Pancreas (tissue), 10 donors: Measurements from ENCODE around the gene ITK. TPM values are rescaled to one million over a fixed set of nuclear protein-coding genes. Genes with fewer than 3 reads are reported as not detected.

Source experiments
- ATAC-seq, 4 donors: fragments of 200-7000 bp; cut with Tn5 transposase; one replicate each; pipeline versions ENCODE4 v1.8.0 to v1.9.1; 2020; ENCODE audit warnings: mild to moderate bottlenecking in 4 of 4, moderate library complexity in 4 of 4
- DNase-seq, 6 donors: peaks; one replicate each; pipeline ENCODE4 v3.0.0-alpha.2; 2020
- FAIRE-seq: peaks from 2 replicates; lab custom pipeline; 2012; peaks lifted over from hg19 to GRCh38; lab: Jason Lieb, UNC
- H3K27ac ChIP-seq, 4 donors: fragments of 200-600 bp; sonication (generic); 1 replicate in 3 of 4; 2 replicates in 1 of 4; pipeline versions ENCODE4 v1.5.0 to v1.8.0; 2020
- H3K27me3 ChIP-seq, 4 donors: fragments of 200-600 bp; one replicate each; pipeline ENCODE4 v1.8.0; 2021
- H3K36me3 ChIP-seq, 3 donors: fragments of 200-600 bp; sonication (generic) in 1 of 3; one replicate each; pipeline versions ENCODE4 v1.5.0 to v1.8.0; 2020 to 2021
- H3K4me1 ChIP-seq, 3 donors: fragments of 200-600 bp; one replicate each; pipeline ENCODE4 v1.8.0; 2021
- H3K4me3 ChIP-seq, 4 donors: fragments of 200-600 bp; sonication (generic) in 2 of 4; one replicate each; pipeline versions ENCODE4 v1.5.0 to v1.8.0; 2020 to 2021
- H3K9me3 ChIP-seq, 4 donors: fragments of 200-600 bp; one replicate each; pipeline ENCODE4 v1.8.0; 2021
- CTCF ChIP-seq, 4 donors: fragments of 200-600 bp; sonication (generic) in 3 of 4; IDR thresholded peaks; one replicate each; pipeline versions ENCODE4 v1.5.0 to v1.8.0; 2021; ENCODE audit warnings: antibody characterized with exemption in 4 of 4
- WGBS, 2 donors: extraction: QIAGEN DNeasy Blood & Tissue Kit; methylation state at CpG; one replicate each; pipeline ENCODE4 v1.1.7; 2013; 5-methylcytosine and 5-hydroxymethylcytosine counted together
- intact Hi-C, 3 donors: fragments of 100-400 bp; cut with DNase I; formaldehyde crosslinking; loops; one replicate each; pipeline versions ENCODE4 v1.11.1 to v1.14.2; 2022
- polyA plus RNA-seq, 2 donors: library from polyadenylated mRNA; stranded (reverse); fragments of 200-250 nt; gene quantifications; one replicate each; pipeline ENCODE4 v1.2.3, GENCODE V29; 2013
- total RNA-seq, 6 donors: library from RNA; stranded (reverse); fragmentation: NEBNext Ultra II Directional in 4 of 6; extraction: Animal tissue kit (Norgen Biotek cat#: 25700) in 4 of 6; gene quantifications; one replicate each; pipeline versions ENCODE4 v1.2.1 to v1.2.4, GENCODE V29; 2021 to 2023
- donor health status: healthy with polysubstance abuse.
- donor health status: DM: no; HTN: no; CAD: no; lungs with moderate emphysema.
- donor health status: DM: no; HTN: no; CAD: no.
- donor health status: control.
- donor health status: control.
- donor health status: Bipolar disorder and iron deficiency.
- donor health status: DM: yes; HTN: yes; CAD: no.
- donor health status: DM: no; HTN: no; CAD: no.
- donor health status: DM: no; HTN: no; CAD: no.
- donor health status: DM: yes; HTN: yes; CAD: no.

ITK gene
- total and polyA plus RNA-seq, 8 donors = 0.26 to 1.3 (median 0.71) TPM

GRCh38 chr5:157222506-157223230 is 42.0 kb downstream of the ITK start:
- ATAC-seq (no peak), FAIRE-seq (no peak), DNase-seq (no peak)
- Histone ChIP-seq H3K27me3 (no peaks in the 10 kb centered on the region), H3K36me3 (no peaks in the 10 kb centered on the region), H3K4me3 (no peak overlapping the region), H3K27ac (no peak overlapping the region), H3K9me3 (no peaks in the 10 kb centered on the region), H3K4me1 (no peaks in the 10 kb centered on the region)
- intact Hi-C loops = no loop called here
- WGBS, 2 donors = 72 to 81% methylated on average over 10 of the region's 10 CpGs
- TF ChIP-seq CTCF (IDR thresholded peaks at IDR 0.05) = no peak

GRCh38 chr5:157225469-157226422 is 45.1 kb downstream of the ITK start:
- DNase-seq = no peak
- Histone ChIP-seq H3K36me3 (no peaks in the 10 kb centered on the region), H3K4me3 (no peak overlapping the region), H3K27ac (no peak overlapping the region), H3K27me3 (no peaks in the 10 kb centered on the region), H3K9me3 (no peaks in the 10 kb centered on the region), H3K4me1 (no peaks in the 10 kb centered on the region)
- no peak for ATAC-seq
- no peak for FAIRE-seq
- WGBS, 2 donors = 51 to 53% methylated on average over 6 of the region's 6 CpGs
- intact Hi-C loops = no loop called here
- no peak for TF ChIP-seq CTCF (IDR thresholded peaks at IDR 0.05)

- ATAC-seq (no peak), FAIRE-seq (no peak), DNase-seq (no peak)
- Histone ChIP-seq H3K4me3 (no peak overlapping the region), H3K36me3 (no peaks in the 10 kb centered on the region), H3K27ac (no peak overlapping the region), H3K9me3 (no peaks in the 10 kb centered on the region), H3K4me1 (no peaks in the 10 kb centered on the region), H3K27me3 (peaks cover 0 to 3% (median 0%) of the 10 kb centered on the region in 4 donors)
- intact Hi-C loops = no loop called here
- no peak for TF ChIP-seq CTCF (IDR thresholded peaks at IDR 0.05)
Observed at GRCh38 chr5:157230610-157231009, 50.0 kb downstream of the ITK start.

- H3K36me3 ChIP-seq = no peaks in the 10 kb centered on the region
- H3K9me3 ChIP-seq = no peaks in the 10 kb centered on the region
- H3K27me3 ChIP-seq = peaks cover 0 to 3% (median 0%) of the 10 kb centered on the region in 4 donors
- no peak overlapping the region for H3K27ac ChIP-seq
- DNase-seq (no peak), ATAC-seq (no peak), FAIRE-seq (no peak)
- no peaks in the 10 kb centered on the region for H3K4me1 ChIP-seq
- TF ChIP-seq CTCF (IDR thresholded peaks at IDR 0.05) = no peak
- intact Hi-C loops = no loop called here
- 63 to 64% methylated on average over 6 of the region's 6 CpGs for WGBS, 2 donors
- no peak overlapping the region for H3K4me3 ChIP-seq
Observed at GRCh38 chr5:157232706-157233105, 52.1 kb downstream of the ITK start.
